HCT116 (cell line): Measurements from ENCODE around the gene DNAJC1. TPM values are rescaled to one million over a fixed set of nuclear protein-coding genes. Genes with fewer than 3 reads are reported as not detected.

Experiments
- ATAC-seq: fragments of 200-7000 bp; cut with Tn5 transposase; 2 replicates; pipeline ENCODE4 v1.9.1; 2020; ENCODE audit warnings: mild to moderate bottlenecking, moderate library complexity
- BruUV-seq: library from RNA; stranded (reverse); fragments of 400-500 nt; replicated peaks from 2 replicates; lab custom pipeline; 2021; lab: Mats Ljungman, UMichigan
- CTCF ChIA-PET: fragments of 300-600 bp; sonication (Branson Sonifier 250); formaldehyde crosslinking; loops from one replicate; lab custom pipeline; 2021; ENCODE audit warnings: antibody characterized with exemption; lab: Charles Lee
- POLR2A ChIA-PET: fragments of 300-600, 350-600 bp; sonication (Branson Sonifier 250); formaldehyde crosslinking; loops from one replicate; lab custom pipeline; 2021; ENCODE audit warnings: antibody characterized with exemption; lab: Charles Lee
- RAD21 ChIA-PET, 2 experiments: fragments of 300-600 bp; sonication (Branson Sonifier 250); formaldehyde crosslinking; loops; one replicate each; lab custom pipeline; 2023; ENCODE audit warnings: low total read pairs in 2 of 2; ENCODE audit not compliant: uncharacterized antibody in 2 of 2, unreplicated experiment in 2 of 2, low non-redundant PET in 1 of 2; lab: Charles Lee
- DNase-seq: peaks from one replicate; pipeline ENCODE4 v3.0.0-alpha.2; 2010; ENCODE audit warnings: low read depth, low spot score
- H2AFZ ChIP-seq: fragments of 200-600 bp; shearing (Covaris generic), sonication (generic); 2 replicates; pipeline ENCODE4 v1.6.1; 2017; ENCODE audit warnings: low read depth, mixed run types, mixed read lengths, antibody characterized with exemption, low read length; ENCODE audit not compliant: poor library complexity, severe bottlenecking
- H3K27ac ChIP-seq: 2 replicates; pipeline ENCODE4 v1.5.1; 2012; ENCODE audit warnings: low read depth, low read length
- H3K27me3 ChIP-seq: fragments of 200-600 bp; sonication (generic); 2 replicates; pipeline ENCODE4 v1.6.1; 2016; ENCODE audit warnings: mixed run types, low read length, mixed read lengths; ENCODE audit not compliant: insufficient read depth
- H3K36me3 ChIP-seq, 2 experiments: fragments of 200-500 bp in 1 of 2; fragments of 200-600 bp in 1 of 2; sonication (Bioruptor generic) in 1 of 2; sonication (generic) in 1 of 2; 2 replicates each; pipeline versions ENCODE4 v1.5.1 to v1.6.1; 2014 to 2016; ENCODE audit warnings: low read length in 2 of 2, inconsistent platforms in 1 of 2, mixed read lengths in 1 of 2, mixed run types in 1 of 2; ENCODE audit not compliant: insufficient read depth in 2 of 2, control insufficient read depth in 1 of 2
- H3K4me1 ChIP-seq, 2 experiments: fragments of 200-600 bp in 1 of 2; sonication (generic) in 1 of 2; 2 replicates each; pipeline versions ENCODE4 v1.5.1 to v1.6.1; 2012 to 2017; ENCODE audit warnings: low read length in 2 of 2, inconsistent platforms in 1 of 2, mild to moderate bottlenecking in 1 of 2, mixed read lengths in 1 of 2, mixed run types in 1 of 2, moderate library complexity in 1 of 2; ENCODE audit not compliant: insufficient read depth in 2 of 2, control insufficient read depth in 1 of 2
- H3K4me2 ChIP-seq: fragments of 200-600 bp; sonication (generic); 2 replicates; pipeline ENCODE4 v1.6.1; 2017; ENCODE audit warnings: mixed run types, low read length, mixed read lengths
- H3K4me3 ChIP-seq, 2 experiments: fragments of 200-600 bp in 1 of 2; sonication (generic) in 1 of 2; replicated peaks in 1 of 2; 2 replicates each; pipeline ENCODE4 v1.5.1; 2011 to 2016; ENCODE audit warnings: low read length in 2 of 2, control low read depth in 1 of 2, low read depth in 1 of 2, mild to moderate bottlenecking in 1 of 2, mixed read lengths in 1 of 2, mixed run types in 1 of 2
- H3K79me2 ChIP-seq: fragments of 200-600 bp; sonication (generic); 2 replicates; pipeline ENCODE4 v1.6.1; 2017; ENCODE audit warnings: mild to moderate bottlenecking, mixed run types, low read length, moderate library complexity, mixed read lengths; ENCODE audit not compliant: insufficient read depth
- H3K9ac ChIP-seq: fragments of 200-600 bp; sonication (generic); 2 replicates; pipeline ENCODE4 v1.6.1; 2016; ENCODE audit warnings: low read length, mixed read lengths
- H3K9me2 ChIP-seq: fragments of 200-600 bp; sonication (generic), shearing (Covaris generic); 2 replicates; pipeline ENCODE4 v1.6.1; 2017; ENCODE audit warnings: mixed run types, mild to moderate bottlenecking, moderate library complexity; ENCODE audit not compliant: insufficient read depth
- H3K9me3 ChIP-seq, 2 experiments: fragments of 200-500 bp in 1 of 2; fragments of 200-600 bp in 1 of 2; sonication (Bioruptor generic) in 1 of 2; sonication (generic) in 1 of 2; 2 replicates each; pipeline ENCODE4 v1.6.1; 2014 to 2017; ENCODE audit warnings: low read length in 2 of 2, mixed read lengths in 2 of 2, inconsistent platforms in 1 of 2, low read depth in 1 of 2, mild to moderate bottlenecking in 1 of 2, mixed run types in 1 of 2, moderate library complexity in 1 of 2; ENCODE audit not compliant: control insufficient read depth in 1 of 2, insufficient read depth in 1 of 2
- H4K20me1 ChIP-seq: fragments of 200-600 bp; sonication (generic), shearing (Covaris generic); 2 replicates; pipeline ENCODE4 v1.6.1; 2017; ENCODE audit warnings: mixed run types, mild to moderate bottlenecking, moderate library complexity; ENCODE audit not compliant: insufficient read depth
- ATF3 ChIP-seq: IDR thresholded peaks from 2 replicates; pipeline ENCODE4 v1.6.1; 2012
- CBX3 ChIP-seq: IDR thresholded peaks from 2 replicates; pipeline ENCODE4 v1.6.1; 2012; ENCODE audit warnings: low read depth
- EGR1 ChIP-seq: IDR thresholded peaks from 2 replicates; pipeline ENCODE4 v1.6.1; 2012; ENCODE audit warnings: low read depth
- MAX ChIP-seq: IDR thresholded peaks from 2 replicates; pipeline ENCODE4 v1.6.1; 2012
- RAD21 ChIP-seq: IDR thresholded peaks from 2 replicates; pipeline ENCODE4 v1.6.1; 2012; ENCODE audit warnings: low read depth, mild to moderate bottlenecking
- SP1 ChIP-seq: IDR thresholded peaks from 2 replicates; pipeline ENCODE4 v1.6.1; 2012; ENCODE audit warnings: low read depth
- SRF ChIP-seq: IDR thresholded peaks from 2 replicates; pipeline ENCODE4 v1.6.1; 2012; ENCODE audit warnings: low read depth
- YY1 ChIP-seq: IDR thresholded peaks from 2 replicates; pipeline ENCODE4 v1.6.1; 2011; ENCODE audit warnings: low read length, low read depth, moderate library complexity, mild to moderate bottlenecking; ENCODE audit not compliant: insufficient replicate concordance; ENCODE audit errors: extremely low read depth
- intact Hi-C: fragments of 100-400 bp; cut with micrococcal nuclease; formaldehyde crosslinking; loops from 2 replicates; pipeline ENCODE4 v1.10.0; 2022
- total RNA-seq: library from RNA; stranded (reverse); gene quantifications from one replicate; pipeline ENCODE4 v1.2.1, GENCODE V29; 2021; ENCODE audit not compliant: unreplicated experiment
- TF ChIP-seq, protein P1 (sequence below), 3 experiments: fragments of 200-600 bp in 1 of 3; sonication (generic) in 1 of 3; IDR thresholded peaks in 2 of 3; conservative IDR thresholded peaks in 1 of 3; 2 replicates each; pipeline ENCODE4 v1.5.1; 2012 to 2017; ENCODE audit warnings: low read depth in 2 of 3, low read length in 2 of 3, antibody characterized with exemption in 1 of 3, borderline replicate concordance in 1 of 3, control low read depth in 1 of 3, mild to moderate bottlenecking in 1 of 3, mixed read lengths in 1 of 3, mixed run types in 1 of 3, moderate library complexity in 1 of 3; ENCODE audit not compliant: insufficient read depth in 1 of 3

DNAJC1 gene
- total RNA-seq, 1 experiment from 2014 or later, result 17.9 TPM

DNA sequence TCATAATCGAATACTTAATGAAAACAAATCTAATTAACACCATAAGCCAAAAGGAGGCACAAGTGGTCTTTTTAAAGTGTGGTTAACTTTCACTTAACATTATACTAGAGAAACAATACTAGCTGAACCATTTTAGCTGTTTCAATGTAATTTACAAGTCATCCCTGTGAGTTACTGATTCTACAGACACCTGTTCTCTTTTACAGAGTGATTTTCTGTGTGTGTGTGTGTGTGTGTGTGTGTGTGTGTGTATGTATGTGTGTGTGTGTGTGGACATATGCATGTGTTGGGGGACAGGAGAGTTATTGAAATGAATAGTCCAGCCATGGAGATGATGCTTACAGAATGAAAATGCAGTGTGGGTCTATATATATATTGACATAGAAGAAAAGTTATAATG is 200.2 kb downstream of the DNAJC1 start:
- ATAC-seq, result no peak
- DNase-seq, result no peak

More for the DNA sequence above, 200.2 kb downstream of the DNAJC1 start:
- Histone ChIP-seq H3K9ac (no peak overlapping the region), H4K20me1 (no peaks in the 10 kb centered on the region), H3K9me2 (no peaks in the 10 kb centered on the region), H3K4me1 (no peaks in the 10 kb centered on the region), H3K79me2 (no peaks in the 10 kb centered on the region), H3K9me3 (no peaks in the 10 kb centered on the region), H2AFZ (no peak overlapping the region), H3K4me3 (no peak overlapping the region), H3K4me2 (no peak overlapping the region), H3K27ac (no peak overlapping the region), H3K27me3 (no peaks in the 10 kb centered on the region), H3K36me3 (no peaks in the 10 kb centered on the region)
- intact Hi-C loops, result no loop called here
- RAD21 ChIA-PET, result no interaction called here
- BruUV-seq, result no TSS peak
- CTCF ChIA-PET, result no interaction called here
- TF ChIP-seq CBX3 (no peak), SP1 (no peak), EGR1 (no peak), ATF3 (no peak), MAX (no peak), SRF (no peak), RAD21 (no peak), YY1 (no peak)
- TF ChIP-seq, protein P1, sequence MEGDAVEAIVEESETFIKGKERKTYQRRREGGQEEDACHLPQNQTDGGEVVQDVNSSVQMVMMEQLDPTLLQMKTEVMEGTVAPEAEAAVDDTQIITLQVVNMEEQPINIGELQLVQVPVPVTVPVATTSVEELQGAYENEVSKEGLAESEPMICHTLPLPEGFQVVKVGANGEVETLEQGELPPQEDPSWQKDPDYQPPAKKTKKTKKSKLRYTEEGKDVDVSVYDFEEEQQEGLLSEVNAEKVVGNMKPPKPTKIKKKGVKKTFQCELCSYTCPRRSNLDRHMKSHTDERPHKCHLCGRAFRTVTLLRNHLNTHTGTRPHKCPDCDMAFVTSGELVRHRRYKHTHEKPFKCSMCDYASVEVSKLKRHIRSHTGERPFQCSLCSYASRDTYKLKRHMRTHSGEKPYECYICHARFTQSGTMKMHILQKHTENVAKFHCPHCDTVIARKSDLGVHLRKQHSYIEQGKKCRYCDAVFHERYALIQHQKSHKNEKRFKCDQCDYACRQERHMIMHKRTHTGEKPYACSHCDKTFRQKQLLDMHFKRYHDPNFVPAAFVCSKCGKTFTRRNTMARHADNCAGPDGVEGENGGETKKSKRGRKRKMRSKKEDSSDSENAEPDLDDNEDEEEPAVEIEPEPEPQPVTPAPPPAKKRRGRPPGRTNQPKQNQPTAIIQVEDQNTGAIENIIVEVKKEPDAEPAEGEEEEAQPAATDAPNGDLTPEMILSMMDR (IDR thresholded peaks at IDR 0.05 in 2 of 3, conservative IDR thresholded peaks at IDR 0.05 in 1 of 3; ENCODE audit: borderline replicate concordance in 1 of 3, insufficient read depth in 1 of 3, low read depth in 2 of 3, low read length in 2 of 3), result no peak
- POLR2A ChIA-PET, result no interaction called here
